GM18526 (cell line): ENCODE results near the gene NUBPL.

Experiments used
- POLR2A ChIP-seq: IDR thresholded peaks from 3 replicates; pipeline ENCODE4 v1.6.1; 2011; ENCODE audit not compliant: insufficient read length; ENCODE audit errors: extremely low read depth

Gene NUBPL

GRCh38 chr14:31752867-31753661, 191.9 kb downstream of the NUBPL start:
- no peak for TF ChIP-seq POLR2A

- TF ChIP-seq POLR2A = no peak
Observed at GRCh38 chr14:31758941-31759340, 197.7 kb downstream of the NUBPL start.

DNA sequence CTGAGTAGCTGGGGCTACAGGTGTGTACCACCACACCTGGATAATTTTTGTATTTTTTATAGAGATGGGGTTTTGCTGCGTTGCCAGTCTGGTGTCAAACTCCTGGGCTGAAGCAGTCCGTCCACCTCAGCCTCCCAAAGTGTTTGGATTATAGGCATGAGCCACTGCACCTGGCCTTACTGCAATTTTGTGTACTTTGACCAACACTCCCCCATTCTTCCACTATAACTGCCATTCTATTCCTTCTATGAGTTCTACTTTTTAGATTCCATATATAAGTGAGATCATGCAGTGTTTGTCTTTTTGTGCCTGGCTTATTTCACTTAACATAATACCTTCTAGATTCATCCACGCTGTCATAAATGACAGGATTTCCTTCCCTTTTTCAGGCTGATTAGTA, 199.1 kb downstream of the NUBPL start:
- no peak for TF ChIP-seq POLR2A

GRCh38 chr14:31761325-31761724, 200.1 kb downstream of the NUBPL start:
- no peak for TF ChIP-seq POLR2A

GRCh38 chr14:31763041-31763440, 201.8 kb downstream of the NUBPL start:
- TF ChIP-seq POLR2A = no peak

DNA sequence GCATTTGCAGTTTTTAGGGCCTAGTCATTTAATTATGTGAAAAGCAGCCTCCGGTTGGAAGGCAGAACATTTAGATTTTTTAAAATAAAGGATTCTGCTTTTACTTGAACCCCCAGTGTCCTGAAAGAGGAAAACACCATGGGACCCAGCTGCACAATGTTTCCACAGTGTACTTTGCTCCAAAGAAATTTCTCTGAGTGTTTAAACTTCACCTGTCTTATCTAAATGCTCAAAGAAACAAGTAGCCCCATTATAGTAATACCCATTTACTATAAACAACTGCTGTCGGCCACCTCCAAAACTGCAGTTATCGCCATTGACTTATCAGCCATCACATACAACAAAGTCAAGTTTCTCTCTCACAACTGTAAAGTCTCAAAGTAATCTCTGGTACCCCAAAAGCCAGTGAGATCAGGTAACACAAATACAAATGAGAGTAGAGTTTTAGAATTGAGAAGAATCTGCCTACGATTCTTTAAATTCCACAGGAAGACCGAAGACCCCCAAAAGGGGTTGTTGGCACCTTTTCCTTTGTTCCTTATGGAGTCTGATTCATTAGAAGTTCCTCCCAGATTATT, 205.2 kb downstream of the NUBPL start:
- no peak for TF ChIP-seq POLR2A

DNA sequence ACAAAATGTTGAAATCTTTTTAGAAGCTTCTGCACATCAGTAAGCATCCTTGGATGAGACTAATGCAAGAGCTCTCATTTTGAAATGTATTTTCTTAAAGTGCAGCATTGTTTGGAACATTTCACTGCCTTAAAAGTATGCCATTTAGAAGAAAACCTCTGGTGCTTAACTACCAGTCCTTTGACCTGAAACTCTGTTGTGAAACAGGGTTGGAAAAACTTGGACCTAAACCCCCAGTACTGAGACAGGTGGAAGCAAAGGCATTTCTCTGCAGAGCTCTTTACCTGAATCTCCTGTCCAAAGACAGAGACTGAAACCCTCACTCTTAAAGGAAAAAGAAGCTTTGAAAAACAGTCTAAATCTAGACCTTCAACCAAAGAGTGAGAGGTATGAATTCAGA, 207.2 kb downstream of the NUBPL start:
- no peak for TF ChIP-seq POLR2A

DNA sequence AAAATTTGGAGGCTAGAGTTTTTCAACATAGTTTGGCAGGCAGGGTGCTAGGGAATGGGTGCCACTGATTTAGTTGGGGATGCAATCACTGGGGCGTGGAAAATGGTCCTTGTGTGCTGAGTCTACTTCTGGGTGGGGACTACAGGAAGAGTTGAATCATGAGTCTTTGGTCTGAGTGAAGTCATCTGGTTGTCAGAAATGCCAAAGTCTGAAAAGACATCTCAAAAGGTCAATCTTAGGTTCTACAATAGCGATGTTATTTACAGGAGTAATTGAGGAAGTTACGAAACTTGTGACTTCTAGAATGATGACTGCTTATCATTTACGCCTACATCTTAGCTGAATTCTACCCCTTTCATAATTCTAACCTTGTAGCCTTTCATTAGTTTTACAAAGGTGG, 209.1 kb downstream of the NUBPL start:
- TF ChIP-seq POLR2A = no peak

GRCh38 chr14:31774567-31774966, 213.4 kb downstream of the NUBPL start:
- no peak for TF ChIP-seq POLR2A

DNA sequence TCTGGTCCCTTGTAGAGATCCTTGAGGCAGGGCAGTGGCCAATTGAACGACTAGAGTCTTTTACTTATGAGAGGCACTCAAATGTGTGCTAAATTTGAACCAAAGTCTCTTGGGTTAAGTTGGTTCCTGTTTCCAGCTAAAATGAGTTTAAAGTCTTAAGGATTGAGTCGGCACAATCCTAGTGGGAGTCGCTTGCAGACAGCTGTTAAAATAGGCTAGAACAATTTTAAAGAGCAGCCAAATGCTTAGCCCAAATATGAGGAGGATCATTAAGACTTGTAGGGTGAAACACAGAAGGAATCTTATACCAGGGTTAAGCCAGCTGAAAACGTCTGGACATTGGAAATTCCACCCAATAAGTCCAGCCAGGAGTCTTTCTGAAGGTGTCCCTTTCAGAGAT, 216.1 kb downstream of the NUBPL start:
- no peak for TF ChIP-seq POLR2A

DNA sequence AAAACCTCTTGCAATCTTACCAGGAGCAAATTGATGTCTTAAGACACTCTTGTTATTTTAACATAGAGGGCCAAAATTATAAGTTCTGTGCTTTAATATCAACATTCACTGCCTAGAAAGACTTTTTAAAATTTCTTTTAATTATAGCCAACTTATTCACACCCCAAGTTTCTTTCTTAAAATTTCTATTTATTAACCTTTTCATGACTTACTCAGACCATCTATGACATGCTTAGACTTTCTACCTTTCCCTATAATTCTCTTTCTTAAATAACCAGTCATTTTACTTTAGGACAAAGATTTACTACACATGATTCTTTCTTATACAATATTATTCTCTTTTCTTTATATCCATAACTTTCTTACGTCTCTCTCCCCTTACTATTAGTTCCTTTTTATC, 220.4 kb downstream of the NUBPL start:
- TF ChIP-seq POLR2A = no peak

DNA sequence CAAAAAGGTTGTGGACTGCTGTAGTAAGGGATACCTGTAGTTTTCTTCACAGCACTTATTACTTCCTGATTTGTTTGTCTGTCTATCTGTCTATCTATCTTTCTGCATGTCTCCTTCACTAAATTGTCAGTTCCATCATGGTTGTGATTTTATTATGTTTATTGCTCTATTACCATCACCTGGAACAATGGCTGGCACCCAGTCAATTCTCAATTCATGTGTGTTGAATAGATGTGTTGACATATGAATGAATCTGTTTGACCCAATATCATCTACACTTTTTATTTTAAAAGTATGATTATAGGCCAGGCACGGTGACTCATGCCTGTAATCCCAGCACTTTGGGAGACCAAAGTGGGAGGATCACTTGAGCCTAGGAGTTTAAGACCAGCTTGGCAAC, 224.4 kb downstream of the NUBPL start:
- no peak for TF ChIP-seq POLR2A

- no peak for TF ChIP-seq POLR2A
Observed at GRCh38 chr14:31787377-31787776, 226.2 kb downstream of the NUBPL start.

DNA sequence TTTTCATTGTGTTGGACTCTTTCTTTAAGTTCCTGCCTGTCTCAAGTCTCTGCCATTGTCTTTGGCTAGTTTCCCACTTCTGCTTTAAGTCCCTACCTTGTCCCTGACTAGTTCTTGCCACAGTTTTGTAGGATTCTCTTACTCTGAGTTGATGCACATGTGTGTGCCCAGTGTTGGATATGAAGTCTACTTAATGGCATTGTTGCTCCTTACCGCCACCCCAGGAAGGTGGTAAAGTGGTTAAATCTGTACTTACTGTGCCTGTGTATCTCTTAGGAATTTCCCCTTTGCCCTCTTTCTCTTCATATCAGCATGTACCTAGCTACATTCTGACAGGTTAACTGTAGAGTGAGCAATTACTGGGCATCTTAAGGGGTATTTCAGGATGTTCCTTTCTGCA, 227.1 kb downstream of the NUBPL start:
- TF ChIP-seq POLR2A = no peak

GRCh38 chr14:31792726-31793125, 231.5 kb downstream of the NUBPL start:
- no peak for TF ChIP-seq POLR2A

- no peak for TF ChIP-seq POLR2A
Observed at GRCh38 chr14:31802838-31803237, 241.6 kb downstream of the NUBPL start.

- no peak for TF ChIP-seq POLR2A
Observed at GRCh38 chr14:31806249-31806648, 245.0 kb downstream of the NUBPL start.
